ENCODE results near the gene KRT12.
A peak's percentile ranks its signal among the peaks of the same experiment; 100 is the strongest.

Gene KRT12

DNA sequence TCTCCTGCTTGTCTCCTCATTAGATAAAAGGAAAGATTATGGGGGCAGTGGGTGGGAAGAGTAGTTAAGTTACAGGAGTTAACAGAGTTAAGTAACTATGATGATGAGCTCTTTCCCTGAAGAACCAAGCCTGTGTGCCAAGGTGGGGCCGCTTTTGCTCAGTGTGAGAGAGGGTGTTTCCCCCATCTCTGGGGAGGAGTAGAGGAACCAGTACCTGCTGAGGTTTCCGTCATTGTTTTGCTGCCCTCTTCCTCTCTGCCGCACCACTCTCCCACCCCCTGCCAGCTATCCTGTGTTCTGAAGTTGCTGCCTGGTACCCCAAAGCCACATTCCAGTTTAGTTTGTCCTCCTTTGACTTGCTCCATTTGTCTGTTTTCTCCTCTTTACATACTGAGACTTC is 23.8 kb downstream of the KRT12 start:
- no peak for DNase-seq (ENCODE audit: low spot score)

DNA sequence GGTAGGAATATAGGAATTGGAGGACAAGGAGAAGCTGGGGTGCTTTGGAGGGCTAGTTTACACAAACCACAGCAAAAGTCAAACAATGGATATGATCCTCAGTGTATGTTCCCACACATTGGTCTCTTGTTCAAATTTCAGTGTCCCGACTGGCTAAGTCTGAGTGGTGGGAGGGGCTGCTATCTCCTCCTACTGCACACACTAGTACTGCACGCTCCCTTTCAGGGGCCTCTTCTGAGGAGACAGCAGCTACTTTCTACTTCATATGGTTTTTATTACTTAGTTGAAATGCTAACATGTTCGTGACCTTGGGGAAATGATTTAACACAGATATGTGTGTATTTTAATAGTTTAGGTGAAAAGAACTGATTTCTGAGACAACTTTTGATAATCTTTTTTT is 25.8 kb downstream of the KRT12 start:
- no peak for DNase-seq (ENCODE audit: low spot score)

DNA sequence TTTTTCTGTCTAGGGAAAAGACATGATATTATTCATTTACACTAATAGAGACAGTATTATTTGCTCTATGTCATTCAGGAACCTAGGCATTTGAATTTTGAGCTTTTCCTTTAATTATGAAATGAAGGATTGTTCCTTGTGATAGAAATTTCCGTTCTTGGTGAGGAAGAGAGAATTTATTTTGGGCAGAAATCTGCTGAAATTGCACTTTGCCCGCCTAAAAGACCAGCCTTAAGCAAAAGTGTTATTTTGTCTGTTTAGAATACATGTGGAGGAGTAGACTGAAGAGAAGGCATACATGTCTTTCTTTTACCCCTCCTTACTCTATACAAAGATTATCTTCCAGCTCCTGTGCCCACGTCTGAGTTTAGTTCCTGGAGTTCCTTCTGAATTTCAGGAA is 27.8 kb downstream of the KRT12 start:
- DNase-seq (ENCODE audit: low spot score) = no peak

DNA sequence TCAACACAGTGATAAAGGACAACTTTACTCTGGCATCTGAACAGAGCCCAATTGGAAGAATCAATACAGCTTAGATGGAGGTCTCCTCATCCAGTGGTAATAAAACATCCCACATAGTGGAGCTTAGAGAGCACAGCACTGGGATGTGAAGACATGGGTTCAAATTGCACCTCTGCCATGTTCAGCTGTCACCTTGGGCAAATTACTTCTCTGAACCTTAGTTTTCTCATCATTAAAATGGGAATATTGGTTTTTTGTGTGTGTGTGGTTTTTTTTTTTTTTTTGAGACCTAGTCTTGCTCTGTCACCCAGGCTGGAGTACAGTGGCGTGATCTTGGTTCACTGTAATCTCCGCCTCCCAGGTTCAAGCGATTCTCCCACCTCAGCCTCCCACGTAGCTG is 31.0 kb downstream of the KRT12 start:
- DNase-seq (ENCODE audit: low spot score) = no peak

DNA sequence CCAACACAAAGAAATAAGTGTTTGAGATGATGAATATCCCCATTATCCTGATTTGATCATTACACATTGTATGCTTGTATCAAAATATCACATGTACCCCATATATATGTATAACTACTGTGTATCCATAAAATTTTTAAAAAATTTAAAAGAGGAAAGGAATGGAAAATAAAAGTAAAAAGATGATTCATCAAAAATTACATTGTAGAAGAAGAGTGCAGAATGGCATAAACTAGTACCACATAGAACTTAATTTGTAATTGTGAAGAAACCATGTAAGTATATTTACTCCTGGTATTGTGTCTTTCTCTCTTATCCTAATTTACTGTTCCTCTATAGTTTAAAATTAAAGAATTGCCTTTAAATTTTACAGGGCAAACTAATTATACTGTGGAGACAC is 33.1 kb downstream of the KRT12 start:
- DNase-seq (ENCODE audit: low spot score) = no peak

DNA sequence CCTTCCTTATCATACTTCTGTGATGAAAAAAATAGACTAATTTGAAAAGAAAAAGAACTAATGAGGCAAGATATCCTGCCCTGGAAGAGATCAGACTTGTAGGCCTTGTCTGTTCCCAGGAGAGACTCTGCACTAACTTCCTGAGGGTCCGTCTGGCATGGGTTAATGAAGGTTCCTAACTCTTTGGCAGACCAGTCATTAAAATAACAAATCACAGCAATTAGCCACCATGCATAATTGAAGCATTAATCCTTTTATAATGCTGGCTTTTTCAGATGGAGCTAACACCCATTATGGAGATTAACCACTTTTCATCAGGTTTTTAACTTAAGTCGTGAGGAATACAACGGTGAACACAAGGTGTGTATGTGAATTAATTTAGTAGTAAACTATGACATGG is 34.2 kb downstream of the KRT12 start:
- DNase-seq (ENCODE audit: low spot score) = no peak

DNA sequence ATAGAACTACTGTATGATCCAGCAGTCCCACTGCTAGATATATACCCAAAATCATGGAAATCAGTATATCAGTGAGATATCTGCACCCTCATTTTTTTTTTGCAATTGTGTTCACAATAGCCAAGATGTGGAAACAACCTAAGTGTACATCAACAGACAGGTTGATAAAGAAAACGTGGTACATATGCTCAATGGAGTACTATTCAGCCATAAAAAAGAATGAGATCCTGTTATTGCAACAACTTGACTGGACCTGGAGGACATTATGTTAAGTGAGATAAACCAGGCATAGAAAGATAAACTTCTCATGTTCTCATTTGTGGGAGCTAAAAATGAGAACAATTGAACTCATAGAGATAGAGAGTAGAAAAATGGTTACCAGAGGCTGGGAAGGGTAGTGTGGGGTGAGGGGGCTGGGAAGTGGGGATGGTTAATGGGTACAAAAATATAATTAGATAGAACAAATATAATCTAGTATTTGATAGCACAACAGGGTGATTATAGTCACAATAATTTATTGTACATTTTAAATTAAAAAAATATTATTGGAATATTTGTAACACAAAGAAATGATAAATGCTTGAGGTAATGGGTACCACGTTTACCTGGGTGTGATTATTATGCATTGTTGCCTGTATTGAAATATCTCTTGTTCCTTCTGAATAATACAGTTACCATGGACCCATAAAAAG is 36.8 kb downstream of the KRT12 start:
- no peak for DNase-seq (ENCODE audit: low spot score)

DNA sequence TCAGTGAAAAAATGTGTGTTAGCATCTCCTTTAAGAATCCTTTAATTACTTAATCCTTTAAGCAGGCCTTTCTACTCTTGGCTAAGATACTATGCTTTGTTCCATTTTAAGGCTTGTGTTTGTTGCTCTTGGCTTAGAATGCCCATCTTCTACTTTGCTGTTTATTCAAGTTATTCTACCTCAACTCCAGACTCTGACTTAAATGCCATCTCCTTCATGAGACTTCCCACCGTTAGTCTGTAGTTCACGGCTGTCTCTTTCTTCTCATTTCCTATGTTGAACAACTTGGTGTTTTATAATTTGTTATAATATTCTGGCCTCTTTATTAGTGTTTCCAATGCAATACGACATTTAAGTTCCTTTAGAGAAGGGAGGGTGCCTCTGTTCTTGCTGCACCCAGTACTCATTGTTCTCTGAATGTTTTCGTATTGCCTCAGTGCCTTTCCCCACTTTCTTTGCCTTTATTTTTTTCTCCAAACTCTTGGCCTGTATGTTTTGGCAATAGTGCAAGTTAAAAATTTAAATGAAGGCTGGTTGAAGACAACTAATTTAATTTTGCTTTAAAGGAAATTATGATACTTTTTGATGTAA is 38.5 kb downstream of the KRT12 start:
- DNase-seq (ENCODE audit: low spot score) = no peak

DNA sequence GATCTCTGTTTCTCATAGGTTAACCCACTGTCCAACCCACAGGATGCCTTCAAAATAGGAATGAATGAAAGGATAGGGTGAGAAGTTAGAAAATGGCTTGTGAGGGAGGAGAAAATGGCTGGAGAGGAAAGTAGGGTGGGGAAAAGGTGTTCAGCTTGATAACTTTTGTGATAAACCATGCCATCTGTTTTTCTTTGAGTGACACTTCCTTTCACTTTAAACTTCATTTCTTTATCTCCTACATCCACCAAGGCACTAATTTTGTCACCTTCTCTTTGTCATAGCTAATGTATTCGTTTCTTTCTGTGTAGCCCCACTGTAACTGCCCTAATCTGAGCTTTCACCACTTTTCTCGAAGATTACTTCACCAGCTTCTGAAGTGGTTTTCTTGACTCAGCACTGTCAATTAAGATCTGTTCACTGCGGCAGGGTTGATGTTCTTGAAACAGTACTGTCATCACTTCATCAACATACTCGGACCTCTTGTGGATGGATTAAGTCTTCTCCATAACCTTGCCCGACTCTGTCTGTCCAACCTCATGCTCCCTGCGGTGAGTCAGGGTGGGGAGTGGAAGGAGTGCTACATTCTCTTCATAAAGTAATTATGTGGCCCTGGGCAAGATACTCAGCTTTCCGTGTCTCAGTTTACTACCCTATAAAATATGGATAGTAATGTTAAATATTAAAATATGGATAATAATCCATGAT is 39.1 kb downstream of the KRT12 start:
- no peak for DNase-seq (ENCODE audit: low spot score)

DNA sequence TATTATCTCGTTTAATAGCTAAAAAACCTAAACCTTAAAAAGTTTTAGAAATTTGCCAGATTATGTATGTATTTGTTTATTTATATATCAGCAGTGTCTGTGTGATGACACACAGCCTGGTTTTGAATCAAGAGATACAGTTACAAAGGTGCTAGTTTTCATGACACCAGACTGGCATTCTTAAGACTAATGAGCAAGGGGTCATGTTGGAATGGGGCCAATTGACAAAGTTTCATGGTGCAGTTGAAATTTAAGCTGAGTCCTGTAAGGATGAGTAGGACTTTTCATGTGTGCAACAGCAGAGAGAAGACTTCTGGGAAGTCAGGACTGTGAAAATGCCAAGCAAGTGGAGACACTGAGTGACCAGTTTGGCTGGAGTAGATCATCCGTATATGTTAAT is 41.4 kb downstream of the KRT12 start:
- DNase-seq (ENCODE audit: low spot score) = no peak

DNA sequence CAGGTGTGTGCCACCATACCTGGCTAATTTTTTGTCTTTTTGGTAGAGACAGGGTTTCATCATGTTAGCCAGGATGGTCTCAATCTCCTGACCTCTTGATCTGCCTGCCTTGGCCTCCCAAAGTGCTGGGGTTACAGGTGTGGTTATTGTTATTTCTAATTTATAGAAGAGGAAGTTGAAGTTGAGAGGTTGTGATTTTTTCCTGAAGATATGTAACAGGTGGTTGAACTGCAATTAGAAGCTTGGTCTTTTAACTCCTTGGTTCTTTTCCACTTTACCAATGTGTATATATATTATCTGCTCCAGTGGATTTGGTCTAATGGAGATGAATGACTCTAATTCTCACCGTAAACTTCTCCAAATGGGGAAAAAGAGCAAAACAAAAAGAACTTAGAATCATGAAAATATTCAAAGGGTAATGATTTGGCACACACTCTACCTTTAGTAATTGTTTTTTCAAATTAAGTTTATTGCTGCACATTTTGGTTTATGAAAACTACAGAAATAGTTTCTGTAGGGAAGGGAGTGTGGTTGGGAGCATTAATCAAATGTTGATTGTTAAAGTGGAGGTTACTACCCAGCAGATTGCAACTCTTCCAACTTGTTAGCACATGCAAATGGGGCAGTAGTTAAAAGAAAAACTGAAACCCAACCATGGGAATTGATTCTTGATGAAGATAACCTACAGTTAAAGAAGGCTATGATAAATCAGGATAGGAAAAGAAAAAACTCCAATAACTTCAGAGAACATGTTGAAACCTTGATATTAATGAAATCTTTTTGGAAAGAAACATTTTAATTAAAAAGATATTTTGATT is 42.8 kb downstream of the KRT12 start:
- DNase-seq (ENCODE audit: low spot score) = no peak

DNA sequence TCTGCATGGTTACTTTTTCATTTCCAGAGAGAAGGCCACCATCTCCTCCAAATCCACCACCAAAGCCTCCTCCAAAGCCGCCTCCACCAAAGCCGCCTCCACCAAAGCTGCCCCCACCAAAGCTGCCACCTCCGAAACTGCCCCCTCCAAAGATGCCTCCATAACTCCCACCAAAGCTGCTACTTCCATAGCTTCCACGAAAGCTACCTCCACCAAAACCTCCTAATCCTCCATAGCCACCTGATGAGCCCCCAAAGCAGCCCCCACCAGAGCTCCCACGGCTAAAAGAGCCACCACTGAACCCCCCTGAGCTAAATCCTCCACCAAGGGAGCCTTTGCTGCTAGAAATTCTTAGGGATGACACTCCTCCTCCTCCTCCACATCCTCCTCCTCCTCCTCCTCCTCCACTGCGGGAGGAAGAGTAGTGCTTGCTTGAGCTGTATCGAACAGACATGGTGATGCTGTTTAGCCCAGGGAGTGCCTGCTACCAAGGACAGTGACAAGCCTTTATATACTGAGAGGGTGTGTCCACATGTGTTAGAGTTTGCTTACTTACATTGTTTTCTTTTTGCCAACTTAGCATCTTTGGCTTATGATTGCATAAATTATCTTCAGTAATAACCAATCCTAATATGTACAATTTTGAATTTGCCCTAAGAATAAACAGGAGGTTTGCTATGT is 44.8 kb downstream of the KRT12 start, which contains the start of gene KRT10:
Gene KRT10, minus strand, starts transcription at position 483 of the 681 bp plus-strand sequence. Its CDS starts 29 bp downstream, at position 454.
- no peak for DNase-seq (ENCODE audit: low spot score)

DNA sequence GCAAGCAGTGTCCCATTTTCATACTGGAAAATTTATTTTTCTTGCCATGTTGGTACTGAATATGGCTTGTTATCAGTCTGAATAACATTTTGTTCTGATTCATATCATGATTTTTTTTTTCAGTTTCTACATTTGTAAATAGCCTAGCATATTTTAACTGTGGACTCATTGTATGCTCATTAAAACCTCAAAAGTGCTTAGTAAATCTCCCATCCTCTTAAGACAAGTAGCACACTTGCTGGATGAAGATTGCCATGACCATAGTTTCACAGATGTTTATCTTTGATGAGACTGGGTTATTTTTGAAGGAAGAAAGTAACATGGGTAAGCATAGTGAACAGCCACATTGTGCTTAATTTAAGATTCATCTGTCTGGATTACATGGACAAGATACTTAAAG is 45.5 kb downstream of the KRT12 start:
- DNase-seq (ENCODE audit: low spot score) = no peak

DNA sequence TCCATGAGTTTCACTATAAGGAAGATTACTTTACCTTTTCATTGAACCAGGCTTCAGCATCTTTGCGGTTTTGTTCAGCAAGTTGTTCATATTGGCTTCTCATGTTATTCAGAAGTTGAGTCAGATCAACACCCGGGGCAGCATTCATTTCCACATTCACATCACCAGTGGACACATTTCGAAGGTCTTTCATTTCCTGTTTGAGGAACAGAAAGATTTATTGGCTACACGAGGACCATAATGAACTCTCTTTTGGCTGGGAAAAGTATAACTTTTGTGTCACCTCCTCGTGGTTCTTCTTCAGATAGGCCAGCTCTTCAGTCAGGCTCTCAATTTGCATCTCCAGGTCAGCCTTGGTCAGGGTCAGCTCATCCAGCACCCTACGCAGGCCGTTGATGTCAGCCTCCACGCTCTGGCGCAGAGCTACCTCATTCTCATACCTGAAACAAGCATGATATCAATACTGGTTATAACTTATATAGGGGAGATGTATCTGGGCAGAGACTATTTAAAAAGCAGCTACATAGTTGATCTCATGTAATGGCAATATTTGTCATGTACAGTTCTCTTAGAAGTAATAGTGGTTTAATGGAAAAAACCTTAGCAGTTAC is 46.7 kb downstream of the KRT12 start:
- DNase-seq (ENCODE audit: low spot score) = no peak

DNA sequence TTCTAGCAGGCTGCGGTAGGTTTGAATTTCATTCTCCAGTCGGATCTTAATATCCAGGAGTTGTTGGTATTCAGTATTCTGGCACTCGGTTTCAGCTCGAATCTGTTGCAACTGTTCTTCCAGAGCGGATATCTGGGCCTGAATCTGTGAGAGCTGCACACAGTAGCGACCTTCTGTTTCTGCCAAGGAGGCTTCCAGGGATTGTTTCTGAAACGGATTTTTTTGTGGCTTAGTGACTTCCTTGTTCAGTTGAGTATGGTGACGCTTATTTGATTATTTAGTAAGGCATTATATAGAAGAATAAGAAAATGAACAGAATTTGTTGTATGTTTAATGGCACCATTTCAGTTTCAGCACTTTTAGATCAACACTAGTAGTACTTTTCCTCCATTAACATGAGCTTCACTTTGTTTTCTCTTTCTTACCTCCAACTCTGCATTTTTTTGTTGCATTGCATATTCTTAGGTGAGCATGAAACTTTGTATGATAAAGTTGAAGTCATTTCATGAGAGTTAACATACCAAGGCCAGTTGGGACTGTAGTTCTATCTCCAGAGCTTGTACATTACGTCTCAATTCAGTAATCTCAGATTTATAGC is 47.4 kb downstream of the KRT12 start:
- peak; percentile 5 for DNase-seq (ENCODE audit: low spot score)

DNA sequence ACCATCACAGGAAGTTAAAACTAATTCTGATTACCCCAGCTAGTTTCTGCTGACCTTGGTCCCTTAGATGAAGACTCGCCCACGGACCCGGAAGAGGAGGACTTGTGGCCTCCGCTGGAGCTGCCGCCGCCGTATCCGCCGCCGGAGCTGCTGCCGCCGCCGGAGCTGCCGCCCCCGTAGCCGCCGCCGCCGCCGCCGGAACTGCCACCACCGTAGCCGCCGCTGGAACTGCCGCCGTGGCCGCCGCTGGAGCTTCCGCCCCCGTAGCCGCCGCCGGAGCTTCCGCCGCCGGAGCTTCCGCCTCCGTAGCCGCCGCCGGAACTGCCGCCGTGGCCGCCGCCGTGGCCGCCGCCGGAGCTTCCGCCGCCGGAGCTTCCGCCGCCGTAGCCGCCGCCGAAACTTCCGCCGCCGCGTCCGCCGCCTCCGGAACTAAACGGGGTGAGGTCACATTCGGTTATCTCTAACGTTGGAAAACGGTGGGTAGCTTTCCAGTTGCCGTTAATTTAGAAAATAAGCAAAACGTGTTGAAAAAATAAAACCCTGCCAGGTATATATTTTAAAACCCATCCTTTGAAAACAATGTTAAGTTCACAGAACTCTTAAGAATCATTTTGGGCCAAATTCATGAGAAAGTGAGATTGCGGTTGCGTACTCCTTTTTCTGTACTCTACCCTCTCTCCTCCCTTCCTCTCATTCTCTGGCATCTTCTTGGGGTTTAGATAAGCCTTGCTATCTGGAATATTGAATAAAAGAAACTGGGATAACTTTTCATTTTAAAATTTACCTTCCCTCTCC is 48.1 kb downstream of the KRT12 start:
- DNase-seq (ENCODE audit: low spot score) = peak; percentile 43

DNA sequence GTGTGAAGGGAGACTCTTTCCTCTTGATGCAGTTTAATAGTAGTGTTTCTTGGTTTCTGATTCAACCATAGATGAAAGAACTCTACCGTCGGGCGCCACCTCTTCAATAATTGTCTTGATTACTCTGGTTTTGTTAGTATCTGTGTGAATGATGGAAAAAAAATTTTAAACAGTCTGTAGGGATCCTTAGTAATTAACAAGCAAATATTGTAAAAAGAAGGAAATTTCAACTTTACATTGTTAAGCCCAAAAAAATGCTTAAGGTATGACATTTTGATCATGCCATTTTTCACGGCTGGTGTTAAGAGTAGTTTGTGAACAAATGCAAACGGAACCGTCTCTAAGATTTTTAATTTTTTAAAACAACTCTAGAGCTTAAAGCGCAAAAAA is 48.7 kb downstream of the KRT12 start:
- no peak for DNase-seq (ENCODE audit: low spot score)

DNA sequence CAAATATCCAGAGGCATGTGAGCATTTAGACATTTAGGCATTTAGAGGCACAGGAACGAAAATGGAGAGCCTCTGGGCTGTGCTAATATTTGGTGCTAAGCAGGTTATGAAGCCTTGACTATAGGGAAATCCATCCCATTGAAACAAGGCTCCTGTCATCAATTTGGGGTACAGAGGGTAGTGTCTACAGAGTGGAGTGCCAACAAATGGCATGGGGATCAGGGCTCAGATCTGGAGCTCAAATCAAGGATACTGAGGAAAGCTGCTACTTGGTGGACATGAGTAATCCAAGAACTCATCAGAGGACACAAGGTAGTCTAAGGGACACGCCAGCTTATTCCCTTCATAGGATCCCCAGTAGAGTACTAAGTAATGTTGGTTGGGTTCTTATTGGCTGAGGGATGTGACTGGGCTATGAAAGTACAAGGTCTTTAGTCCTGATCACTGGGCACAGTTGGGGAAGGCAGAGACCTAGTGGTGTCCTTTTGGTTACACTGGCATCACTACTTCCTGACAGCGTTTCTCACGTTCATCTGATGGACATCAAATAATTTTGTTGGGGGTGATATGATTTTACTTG is 49.8 kb downstream of the KRT12 start:
- no peak for DNase-seq (ENCODE audit: low spot score)

DNA sequence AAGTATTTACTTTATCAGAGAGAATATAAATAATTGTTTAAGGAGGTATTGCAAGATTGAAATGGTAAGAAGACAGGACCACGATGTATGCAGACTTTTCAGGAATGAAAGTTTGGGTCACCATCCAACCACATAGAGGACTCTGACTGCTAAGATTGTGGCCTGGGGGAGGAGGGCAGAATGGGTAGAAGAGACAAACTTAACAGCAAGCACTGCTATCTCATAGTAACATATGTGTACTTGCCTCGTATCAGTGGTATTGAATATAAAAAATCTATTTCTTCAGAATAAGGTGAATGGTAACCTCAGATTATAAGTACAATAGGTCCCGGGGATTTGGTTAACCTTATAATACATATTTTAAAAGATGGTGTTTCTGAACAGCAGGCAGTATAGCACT is 50.5 kb downstream of the KRT12 start:
- no peak for DNase-seq (ENCODE audit: low spot score)

DNA sequence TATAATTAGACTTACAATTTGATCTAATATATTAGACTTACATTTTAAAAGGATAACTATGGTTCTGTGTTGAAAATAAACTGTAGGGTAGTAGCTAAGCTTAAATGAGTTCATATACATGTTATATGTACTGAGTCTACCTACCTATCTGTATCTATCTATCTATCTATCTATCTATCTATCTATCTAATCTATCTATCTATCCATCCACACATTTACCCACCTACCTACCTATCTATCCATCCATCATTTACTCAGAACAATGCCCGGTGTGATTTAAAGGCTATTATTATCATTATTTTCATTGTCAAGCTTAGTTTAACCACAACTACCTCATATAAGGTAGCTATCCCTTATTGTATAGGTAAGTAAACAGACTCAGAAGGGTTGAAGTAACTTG is 51.6 kb downstream of the KRT12 start:
- no peak for DNase-seq (ENCODE audit: low spot score)

All from HuH-7 (cell line).